ENCODE results near the gene PDSS2. TPM values are rescaled to one million over a fixed set of nuclear protein-coding genes. Genes with fewer than 3 reads are reported as not detected.

PDSS2 gene
- total RNA-seq, 1 experiment from 2014 or later, result 12.1 TPM

- Histone ChIP-seq H4K8ac (replicated peaks; ENCODE audit: insufficient read length, low read depth, low read length) (no peak overlapping the region), H3K27me3 (ENCODE audit: insufficient read depth, low read length) (no peaks in the 10 kb centered on the region), H3K79me1 (ENCODE audit: insufficient read depth, low read depth, low read length, poor library complexity, severe bottlenecking) (no peaks in the 10 kb centered on the region), H3K9me3 (ENCODE audit: control insufficient read depth, low read depth, low read length) (no peaks in the 10 kb centered on the region), H3K14ac (ENCODE audit: insufficient read depth, low read length) (no peak overlapping the region), H2AK5ac (ENCODE audit: insufficient read length, low read length) (no peak overlapping the region), H2BK120ac (ENCODE audit: low read depth, low read length, poor library complexity, severe bottlenecking) (peak overlapping the region; percentile 28), H4K91ac (ENCODE audit: insufficient read length, low read depth, low read length) (no peak overlapping the region), H4K20me1 (ENCODE audit: control insufficient read depth, insufficient read depth, insufficient read length) (no peaks in the 10 kb centered on the region), H3K27ac (ENCODE audit: insufficient read length, low read depth, low read length) (no peak overlapping the region), H3K56ac (ENCODE audit: insufficient read length, low read depth, low read length) (no peak overlapping the region), H3T11ph (ENCODE audit: low read length) (no peak overlapping the region), H2BK12ac (ENCODE audit: insufficient read length, low read depth, low read length) (no peak overlapping the region), H3K23me2 (ENCODE audit: insufficient read length, low read depth, low read length, poor library complexity, severe bottlenecking) (no peaks in the 10 kb centered on the region), H3K23ac (ENCODE audit: insufficient read length, low read depth, low read length) (no peak overlapping the region), H3K79me2 (ENCODE audit: insufficient read depth, low read length) (no peaks in the 10 kb centered on the region), H2BK20ac (ENCODE audit: low read depth, low read length, poor library complexity, severe bottlenecking) (no peak overlapping the region), H3K4ac (ENCODE audit: low read depth, low read length) (no peak overlapping the region), H2AFZ (ENCODE audit: low read length) (no peak overlapping the region), H3K4me1 (ENCODE audit: insufficient read depth, low read length) (no peaks in the 10 kb centered on the region), H3K4me2 (ENCODE audit: insufficient read depth, insufficient read length, low read length) (no peak overlapping the region), H3K9ac (ENCODE audit: extremely low read depth, insufficient read length, low read length) (no peak overlapping the region), H3K18ac (ENCODE audit: insufficient read length, low read depth, low read length) (no peak overlapping the region), H2BK15ac (ENCODE audit: low read depth, low read length) (no peak overlapping the region), H4K5ac (ENCODE audit: insufficient read length, low read depth, low read length) (no peak overlapping the region), H2BK5ac (ENCODE audit: insufficient read length, low read length) (no peak overlapping the region)
- TF ChIP-seq, protein P1, sequence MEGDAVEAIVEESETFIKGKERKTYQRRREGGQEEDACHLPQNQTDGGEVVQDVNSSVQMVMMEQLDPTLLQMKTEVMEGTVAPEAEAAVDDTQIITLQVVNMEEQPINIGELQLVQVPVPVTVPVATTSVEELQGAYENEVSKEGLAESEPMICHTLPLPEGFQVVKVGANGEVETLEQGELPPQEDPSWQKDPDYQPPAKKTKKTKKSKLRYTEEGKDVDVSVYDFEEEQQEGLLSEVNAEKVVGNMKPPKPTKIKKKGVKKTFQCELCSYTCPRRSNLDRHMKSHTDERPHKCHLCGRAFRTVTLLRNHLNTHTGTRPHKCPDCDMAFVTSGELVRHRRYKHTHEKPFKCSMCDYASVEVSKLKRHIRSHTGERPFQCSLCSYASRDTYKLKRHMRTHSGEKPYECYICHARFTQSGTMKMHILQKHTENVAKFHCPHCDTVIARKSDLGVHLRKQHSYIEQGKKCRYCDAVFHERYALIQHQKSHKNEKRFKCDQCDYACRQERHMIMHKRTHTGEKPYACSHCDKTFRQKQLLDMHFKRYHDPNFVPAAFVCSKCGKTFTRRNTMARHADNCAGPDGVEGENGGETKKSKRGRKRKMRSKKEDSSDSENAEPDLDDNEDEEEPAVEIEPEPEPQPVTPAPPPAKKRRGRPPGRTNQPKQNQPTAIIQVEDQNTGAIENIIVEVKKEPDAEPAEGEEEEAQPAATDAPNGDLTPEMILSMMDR (conservative IDR thresholded peaks at IDR 0.05), result no peak
- H3K9me3 Mint-ChIP-seq, result no peaks in the 10 kb centered on the region
- DNase-seq, result no peak
- 0 out of 7 replicates have a peak, but pooled peaks cover 0 to 2% (median 0%) of the 10 kb centered on the region in 3 experiments for H3K36me3 Mint-ChIP-seq (ENCODE audit: insufficient read depth in 1 of 3, low read depth in 3 of 3)
- H3K4me3 Mint-ChIP-seq, result no peak overlapping the region
- H3K27me3 Mint-ChIP-seq (ENCODE audit: low read depth), result no peaks in the 10 kb centered on the region
- peaks cover 8 to 10% of the 10 kb centered on the region in 2 experiments for H3K4me1 Mint-ChIP-seq
- WGBS (ENCODE audit: extremely low coverage, insufficient read length, low lambda C conversion rate), result no CpG with 5 or more reads among the region's 2 CpGs
- H3K27ac Mint-ChIP-seq, result peak overlapping the region in 1 of 3 experiments; percentile 59; a peak in 3 of 7 replicates
Observed at GRCh38 chr6:107230024-107230423, 229.3 kb downstream of the PDSS2 start.
